ENCODE data around the gene USP1.

USP1 gene

DNA sequence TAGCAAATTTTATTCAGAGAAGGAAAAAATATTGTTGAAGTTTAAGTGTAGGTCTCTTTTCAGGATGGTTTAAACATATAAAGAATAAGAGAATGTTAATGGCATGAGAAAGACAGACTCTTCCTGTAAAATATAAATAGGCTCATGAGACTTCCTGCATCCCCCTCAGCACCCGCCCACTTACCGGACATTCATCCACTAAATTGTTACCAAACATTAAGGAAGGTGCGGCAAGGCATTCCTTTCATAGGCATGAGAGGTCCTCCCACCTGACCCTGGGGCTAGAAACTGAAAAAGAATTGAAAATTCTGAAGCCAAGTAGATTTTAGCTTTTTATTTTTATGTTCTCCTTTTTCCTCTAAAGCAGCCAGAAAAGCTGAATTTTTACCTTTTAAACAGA is 10.6 kb upstream of the USP1 start:
- no peak for DNase-seq (ENCODE audit: low read depth)

DNA sequence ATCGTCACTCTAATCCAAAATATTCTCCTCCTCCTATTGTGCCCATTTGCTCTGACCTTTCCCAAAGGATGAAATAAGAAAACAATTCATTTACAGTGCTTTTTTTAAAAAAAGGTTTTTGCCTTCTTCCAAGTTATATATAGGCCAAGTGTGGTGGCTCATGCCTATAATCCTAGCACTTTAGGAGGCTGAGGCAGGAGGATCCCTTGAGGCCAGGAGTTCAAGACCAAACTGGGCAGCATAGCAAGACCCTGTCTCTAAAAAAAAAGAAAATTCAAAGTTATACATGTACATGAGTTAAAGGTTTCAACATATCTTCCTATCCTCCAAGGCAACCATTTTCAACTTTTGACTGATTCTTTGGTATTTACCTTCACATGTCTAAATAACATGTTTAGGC is 10.1 kb upstream of the USP1 start:
- no peak for DNase-seq (ENCODE audit: low read depth)

DNA sequence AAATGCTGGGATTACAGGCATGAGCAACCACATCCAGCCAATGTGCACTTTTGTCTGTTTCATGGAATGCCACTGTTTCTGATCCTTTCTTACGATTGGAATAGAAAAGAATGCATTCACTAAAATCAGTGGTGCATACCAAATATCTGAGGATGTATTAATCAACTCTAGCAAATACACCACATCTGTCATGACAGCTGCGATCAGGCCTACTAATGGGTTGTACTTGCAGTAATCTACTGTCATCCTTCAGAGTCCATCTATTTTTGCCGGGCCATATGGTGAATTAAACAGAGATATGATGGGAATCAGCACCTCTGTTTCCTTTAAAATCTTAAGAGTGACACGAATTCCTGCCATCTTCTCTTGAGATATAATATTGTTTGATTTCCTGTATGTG is 8.5 kb upstream of the USP1 start:
- DNase-seq (ENCODE audit: low read depth) = no peak

DNA sequence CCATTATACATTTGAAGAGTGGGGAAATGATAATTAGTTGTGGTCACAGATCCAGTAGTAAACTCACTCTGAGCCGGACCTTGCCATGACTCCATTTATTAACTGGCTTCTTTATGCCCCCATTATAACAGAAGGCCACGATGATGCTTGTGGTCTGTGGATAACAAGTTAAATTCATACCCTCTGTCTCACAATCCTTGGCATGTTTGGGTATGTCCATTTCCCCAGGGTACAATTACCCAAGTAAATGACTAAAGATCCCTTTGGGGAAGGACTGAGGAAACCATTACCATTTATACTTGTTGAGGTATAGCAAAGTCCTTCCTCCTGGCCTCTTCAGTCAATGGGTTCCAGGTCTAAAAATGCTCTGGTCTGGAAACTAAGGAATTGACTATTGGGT is 7.3 kb upstream of the USP1 start:
- no peak for DNase-seq (ENCODE audit: low read depth)

DNA sequence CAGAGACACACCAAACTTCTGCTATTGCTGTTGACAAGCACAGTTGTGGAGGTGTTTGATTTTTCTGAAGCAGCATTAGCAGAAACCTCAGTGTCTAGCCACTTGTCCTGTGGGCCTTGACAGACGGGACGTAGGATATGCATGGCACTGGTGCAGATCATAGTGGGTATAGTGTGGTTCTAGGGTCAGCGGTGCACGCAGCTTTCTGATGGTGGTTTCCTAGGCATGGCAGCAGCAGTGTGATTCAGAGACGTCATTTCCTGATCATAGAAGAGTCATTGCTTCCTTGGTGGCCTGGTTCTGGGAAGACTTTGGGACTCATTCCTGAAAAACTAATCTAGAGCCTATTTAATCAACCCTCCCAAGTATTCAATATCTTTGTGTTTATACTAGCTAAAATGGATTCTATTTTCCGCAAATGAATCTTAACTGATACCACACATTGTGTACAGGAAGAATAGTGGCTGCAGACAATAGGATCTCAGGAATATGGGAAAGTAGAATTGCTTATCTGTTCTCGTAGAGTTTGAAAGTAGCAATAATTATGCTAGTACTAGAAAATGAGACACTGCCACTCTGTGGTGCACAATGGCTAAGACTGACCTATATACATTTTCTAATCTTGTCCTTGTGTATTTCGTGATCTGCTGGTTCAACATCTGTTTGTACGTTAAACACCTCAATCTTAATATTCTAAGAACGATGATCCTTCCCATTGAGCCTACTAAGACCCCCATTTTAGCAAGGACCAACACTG is 2.8 kb upstream of the USP1 start:
- DNase-seq (ENCODE audit: low read depth) = no peak

DNA sequence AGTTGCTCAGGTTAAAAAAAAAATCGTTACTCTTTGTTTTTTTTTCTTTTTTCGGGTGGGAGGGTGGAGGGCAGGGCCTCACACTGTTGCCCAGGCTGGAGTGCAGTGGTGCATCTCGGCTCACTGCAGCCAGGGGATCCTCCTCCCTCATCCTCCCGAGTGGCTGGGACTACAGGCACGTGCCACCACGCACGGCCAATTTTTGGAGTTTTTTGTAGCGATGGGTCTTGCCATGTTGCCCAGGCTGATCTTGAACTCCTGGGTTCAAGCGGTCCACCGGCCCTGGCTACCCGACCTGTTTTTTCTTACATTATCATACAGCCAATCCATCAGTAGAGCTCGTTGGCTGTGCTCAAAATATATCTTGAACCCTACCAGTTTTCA is 2.2 kb upstream of the USP1 start:
- no peak for DNase-seq (ENCODE audit: low read depth)

DNA sequence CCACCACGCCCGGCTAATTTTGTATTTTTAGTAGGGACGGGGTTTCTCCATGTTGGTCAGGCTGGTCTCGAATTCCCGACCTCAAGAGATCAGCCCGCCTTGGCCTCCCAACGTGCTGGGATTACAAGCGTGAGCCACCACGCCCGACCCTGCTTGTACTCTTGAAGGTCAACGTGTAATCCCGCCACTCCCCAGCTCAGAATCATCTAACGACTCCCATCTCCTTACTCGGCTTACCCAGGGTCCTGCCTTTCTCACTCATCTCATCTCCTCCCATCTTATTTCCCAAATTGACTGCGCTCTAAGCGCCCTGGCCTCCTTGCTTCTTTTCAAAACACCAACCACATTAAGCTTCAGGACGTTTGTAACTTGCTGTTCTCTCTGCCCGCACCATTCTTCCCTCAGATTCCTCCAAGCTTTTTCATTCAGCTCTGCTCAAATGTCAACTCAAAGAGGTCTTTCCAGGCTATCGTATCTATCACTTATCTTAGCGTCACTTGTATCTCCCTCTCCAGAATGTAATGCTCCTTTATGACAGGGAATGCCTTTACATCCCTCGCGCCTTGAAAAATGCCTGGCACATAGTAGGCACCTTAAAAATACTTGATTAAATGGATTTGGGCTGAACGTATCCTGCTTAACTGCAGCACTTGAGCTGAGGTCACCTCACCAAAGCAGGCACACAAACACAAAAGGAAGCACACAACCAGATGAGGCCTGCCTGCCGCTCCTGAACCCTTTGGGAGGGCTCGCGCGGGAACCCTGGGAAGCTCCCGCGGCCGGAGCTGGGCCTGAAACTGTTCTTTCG is 1.4 kb upstream of the USP1 start:
- no peak for DNase-seq (ENCODE audit: low read depth)

DNA sequence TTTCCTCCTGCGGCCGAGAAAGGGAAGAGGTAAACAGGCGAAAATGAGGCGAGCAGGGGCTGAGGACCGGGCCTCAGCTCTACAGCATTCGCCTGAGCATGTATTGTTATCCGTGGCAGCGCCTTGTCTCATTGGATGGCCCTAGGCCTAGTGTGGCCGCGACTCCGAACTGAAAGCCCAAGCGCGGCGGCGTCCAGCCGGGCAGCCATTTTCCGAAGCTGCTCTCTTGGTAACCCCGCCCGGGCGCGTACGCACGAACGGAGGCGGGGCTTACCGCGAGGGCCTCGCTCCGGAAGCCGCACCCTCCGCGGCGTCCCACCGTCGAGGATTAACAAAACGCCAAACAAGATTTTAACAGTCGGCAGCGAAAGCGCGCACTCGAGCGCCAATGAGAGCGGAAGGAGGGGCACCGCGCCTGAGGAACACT is 797 bp upstream of the USP1 start:
- no peak for DNase-seq (ENCODE audit: low read depth)

DNA sequence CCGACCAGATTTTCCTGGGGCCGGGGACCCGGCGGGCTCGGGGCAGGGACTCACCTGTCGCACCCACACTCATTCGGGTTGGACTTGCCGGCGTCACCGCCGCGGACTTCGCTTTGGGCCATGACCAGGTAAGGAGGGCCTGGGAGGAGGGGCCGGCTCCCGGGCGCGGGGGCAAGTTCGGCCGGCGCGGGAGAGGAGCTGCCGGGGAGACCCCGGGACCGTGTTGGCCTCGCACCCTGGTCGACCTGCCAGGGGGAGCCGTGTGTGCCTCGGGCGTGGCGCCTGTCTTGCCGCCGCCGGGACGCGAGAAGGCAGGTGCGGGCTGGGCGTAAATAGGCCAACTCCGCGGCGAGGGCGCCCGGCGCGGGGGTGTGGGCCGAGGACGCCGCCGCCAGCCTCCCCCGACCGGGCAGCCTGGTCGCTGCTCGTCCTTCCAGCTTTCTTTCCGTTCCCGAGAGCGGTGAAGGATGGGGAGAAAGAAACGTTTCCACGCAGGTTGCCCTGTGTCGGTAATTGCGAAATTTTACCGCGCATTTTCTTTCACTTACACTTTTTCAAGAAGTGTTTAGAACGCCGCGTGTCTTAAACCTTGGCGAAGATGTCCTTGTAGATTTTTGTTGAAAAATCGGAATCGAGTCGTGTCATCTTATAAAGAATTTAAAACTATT is 558 bp downstream of the USP1 start:
- DNase-seq (ENCODE audit: low read depth) = peak; percentile 24

DNA sequence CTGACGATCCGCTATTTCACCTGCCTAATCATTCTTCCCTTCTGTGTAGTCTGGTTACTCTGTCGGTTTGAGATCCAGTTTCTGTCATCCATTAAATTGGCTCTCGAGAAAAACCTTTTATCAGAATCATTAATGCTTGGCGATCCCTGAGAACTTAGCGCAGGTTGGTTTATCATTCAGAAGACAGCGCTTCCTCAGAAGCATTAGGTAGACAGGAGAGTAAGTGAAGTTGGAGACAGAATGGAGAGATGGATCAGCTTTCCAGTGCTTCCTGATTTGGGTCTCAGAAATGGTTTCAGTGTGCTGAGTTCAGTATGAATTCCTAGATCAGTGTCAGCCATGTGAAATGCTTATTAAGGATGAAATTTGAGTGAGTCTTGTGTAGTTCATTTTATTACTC is 1.3 kb downstream of the USP1 start:
- no peak for DNase-seq (ENCODE audit: low read depth)

DNA sequence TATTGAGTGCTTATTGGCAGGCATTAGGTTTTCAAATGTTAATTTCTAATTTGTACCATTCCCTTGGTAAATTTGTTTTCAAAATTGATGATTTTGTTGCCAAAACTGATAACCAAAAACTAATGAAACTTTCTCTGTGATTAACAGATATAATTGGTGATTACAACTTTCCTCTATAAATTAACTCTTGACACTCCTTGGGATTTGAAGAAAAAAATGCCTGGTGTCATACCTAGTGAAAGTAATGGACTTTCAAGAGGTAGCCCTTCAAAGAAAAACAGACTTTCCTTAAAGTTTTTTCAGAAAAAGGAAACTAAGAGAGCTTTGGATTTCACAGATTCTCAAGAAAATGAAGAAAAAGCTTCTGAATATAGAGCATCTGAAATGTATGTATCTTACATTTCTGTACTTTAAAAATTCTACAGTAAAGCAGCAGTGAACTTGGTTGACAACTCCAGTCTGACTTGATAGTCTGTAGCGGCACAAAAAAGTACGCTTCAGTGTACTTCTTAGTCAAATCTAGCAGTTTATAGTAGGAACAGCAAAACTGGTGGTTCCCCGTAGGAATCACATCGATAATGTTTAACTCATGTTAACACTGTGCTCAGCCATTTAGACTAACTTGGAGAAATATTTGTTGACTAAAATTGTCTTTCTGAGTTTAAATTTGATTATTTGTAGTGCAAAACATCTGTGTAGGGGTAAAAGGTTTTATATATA is 3.0 kb downstream of the USP1 start:
- no peak for DNase-seq (ENCODE audit: low read depth)

DNA sequence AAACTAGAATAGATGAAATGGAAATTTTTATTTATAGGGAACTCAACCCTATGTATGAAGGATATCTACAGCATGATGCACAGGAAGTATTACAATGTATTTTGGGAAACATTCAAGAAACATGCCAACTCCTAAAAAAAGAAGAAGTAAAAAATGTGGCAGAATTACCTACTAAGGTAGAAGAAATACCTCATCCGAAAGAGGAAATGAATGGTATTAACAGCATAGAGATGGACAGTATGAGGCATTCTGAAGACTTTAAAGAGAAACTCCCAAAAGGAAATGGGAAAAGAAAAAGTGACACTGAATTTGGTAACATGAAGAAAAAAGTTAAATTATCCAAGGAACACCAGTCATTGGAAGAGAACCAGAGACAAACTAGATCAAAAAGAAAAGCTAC is 7.9 kb downstream of the USP1 start:
- DNase-seq (ENCODE audit: low read depth) = no peak

DNA sequence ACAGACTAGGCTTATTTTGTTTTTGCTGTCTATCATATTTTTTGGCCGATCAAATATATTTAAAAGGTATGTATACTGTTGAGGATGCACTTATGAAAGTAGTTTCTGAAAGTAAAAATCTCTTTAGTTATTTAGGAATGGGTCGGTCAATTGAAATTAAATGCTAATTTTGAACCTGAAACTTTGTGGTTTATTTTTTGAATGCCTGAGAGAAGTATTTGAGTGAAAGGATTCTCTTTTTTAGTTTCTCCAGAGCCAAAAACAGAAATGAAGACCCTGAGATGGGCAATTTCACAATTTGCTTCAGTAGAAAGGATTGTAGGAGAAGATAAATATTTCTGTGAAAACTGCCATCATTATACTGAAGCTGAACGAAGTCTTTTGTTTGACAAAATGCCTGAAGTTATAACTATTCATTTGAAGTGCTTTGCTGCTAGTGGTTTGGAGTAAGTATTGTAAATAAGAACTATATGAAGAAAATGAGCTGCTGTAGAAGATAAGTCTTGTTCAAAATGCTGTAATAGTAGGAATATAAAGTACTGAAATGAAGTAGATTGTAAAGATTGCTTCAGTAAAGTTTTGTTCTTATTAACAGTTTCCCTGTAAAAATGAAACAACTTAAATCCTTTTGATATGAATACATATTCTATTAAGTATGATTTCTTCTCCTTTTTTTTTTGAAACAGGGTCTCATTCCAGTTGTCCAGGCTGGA is 11.5 kb downstream of the USP1 start:
- no peak for DNase-seq (ENCODE audit: low read depth)

DNA sequence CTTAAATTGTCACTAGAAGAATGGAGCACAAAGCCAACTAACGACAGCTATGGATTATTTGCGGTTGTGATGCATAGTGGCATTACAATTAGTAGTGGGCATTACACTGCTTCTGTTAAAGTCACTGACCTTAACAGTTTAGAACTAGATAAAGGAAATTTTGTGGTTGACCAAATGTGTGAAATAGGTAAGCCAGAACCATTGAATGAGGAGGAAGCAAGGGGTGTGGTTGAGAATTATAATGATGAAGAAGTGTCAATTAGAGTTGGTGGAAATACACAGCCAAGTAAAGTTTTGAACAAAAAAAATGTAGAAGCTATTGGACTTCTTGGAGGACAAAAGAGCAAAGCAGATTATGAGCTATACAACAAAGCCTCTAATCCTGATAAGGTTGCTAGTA is 13.5 kb downstream of the USP1 start:
- no peak for DNase-seq (ENCODE audit: low read depth)

DNA sequence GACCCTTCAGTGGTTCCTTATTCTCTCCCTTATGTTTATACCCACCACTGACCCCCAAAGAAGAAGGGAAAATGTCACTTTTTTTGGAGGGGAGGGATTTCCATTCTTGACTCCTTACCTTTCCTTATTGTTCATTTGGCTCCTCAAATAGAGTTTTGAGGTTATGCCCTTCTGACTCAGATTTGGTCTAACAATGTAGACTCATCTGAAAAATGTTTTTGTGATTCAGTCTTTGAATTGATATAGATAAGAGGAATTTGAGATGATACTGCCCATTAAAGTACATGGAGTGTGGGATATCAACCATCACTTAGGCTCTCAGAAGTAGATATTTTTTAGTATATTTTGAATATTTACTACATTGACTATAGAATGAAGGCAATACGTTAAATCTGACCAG is 16.1 kb downstream of the USP1 start:
- DNase-seq (ENCODE audit: low read depth) = no peak

DNA sequence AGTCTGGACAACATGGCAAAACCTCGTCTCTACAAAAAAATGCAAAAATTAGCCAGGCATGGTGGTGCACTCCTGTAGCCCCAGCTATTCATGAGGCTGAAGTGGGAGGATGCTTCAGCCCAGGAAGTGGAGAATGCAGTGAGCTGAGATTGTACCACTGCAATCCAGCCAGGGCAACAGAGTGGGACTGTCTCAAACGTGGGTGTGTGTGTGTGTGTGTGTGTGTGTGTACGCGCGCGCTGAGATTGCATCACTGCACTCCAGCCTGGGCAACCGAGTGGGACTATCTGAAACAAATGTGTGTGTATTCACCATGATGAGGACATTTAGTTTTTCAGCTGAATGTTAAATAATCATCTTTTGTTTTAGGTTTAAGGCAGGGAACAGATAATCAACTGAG is 21.1 kb downstream of the USP1 start:
- DNase-seq (ENCODE audit: low read depth) = no peak

DNA sequence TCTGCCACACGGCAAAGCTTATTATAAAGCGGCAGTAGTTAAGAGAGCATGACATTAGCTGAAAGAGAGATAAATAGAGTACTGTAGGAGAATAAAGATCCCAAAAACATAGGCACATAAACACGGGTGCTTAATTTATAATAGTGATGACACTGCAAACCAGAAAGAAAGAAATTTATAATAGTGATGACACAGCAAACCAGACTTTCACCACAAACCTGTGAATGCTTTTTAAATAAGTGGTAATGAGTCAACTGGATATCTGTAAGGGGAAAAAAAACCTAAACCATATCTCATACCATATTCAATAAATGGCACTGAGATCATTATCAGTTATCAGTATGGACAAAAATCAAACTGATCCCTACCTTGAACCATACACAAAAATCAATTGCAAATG is 25.5 kb downstream of the USP1 start:
- DNase-seq (ENCODE audit: low read depth) = no peak

DNA sequence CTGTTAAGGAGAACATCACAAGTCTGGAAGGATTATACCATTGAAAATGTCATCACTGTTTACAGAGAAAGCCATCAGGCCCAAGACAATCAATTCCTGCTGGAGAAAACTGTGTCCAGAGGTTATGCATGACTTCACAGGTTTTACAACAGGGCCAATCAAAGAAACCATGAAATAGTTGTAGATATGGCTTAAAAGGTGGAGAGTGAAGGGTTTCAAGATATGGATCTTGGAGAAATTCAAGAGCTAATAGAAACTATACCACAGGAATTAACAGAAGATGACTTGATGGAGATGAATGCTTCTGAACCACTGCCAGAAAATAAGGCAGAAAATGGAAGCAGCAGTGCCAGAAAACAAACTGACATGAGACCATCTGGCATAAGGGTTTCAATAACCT is 30.2 kb downstream of the USP1 start:
- no peak for DNase-seq (ENCODE audit: low read depth)

DNA sequence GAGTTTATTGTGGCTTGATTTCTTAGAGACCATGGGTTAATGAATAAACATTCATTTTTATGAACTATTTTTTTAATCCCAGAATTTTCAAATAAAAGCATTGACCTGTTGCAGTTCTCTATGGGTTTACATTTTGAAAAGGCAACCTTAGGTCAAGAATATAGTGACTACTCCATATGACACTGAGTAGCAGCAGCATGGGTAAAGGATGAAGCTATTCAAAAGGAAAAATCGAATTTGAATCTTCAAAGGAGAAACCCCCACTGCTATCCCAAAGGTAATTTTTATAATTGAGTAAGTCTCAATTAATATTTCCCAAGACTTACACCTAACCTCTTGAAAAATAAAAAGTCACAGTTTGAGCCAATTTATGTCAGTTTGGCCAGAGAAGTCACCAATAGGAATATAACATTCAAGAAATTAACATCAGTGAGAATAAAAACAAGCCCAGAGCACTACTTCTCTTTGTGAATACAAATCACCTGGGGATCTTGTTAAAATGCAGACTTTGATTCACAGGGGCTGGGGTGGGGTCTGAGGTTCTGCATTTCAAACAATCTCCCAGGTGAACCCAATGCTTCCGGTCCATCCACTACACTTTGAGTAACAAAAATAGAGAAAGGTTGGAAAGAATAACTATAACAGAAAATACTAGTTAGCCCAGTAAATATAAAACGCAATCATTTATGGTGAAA is 39.8 kb downstream of the USP1 start:
- no peak for DNase-seq (ENCODE audit: low read depth)

DNA sequence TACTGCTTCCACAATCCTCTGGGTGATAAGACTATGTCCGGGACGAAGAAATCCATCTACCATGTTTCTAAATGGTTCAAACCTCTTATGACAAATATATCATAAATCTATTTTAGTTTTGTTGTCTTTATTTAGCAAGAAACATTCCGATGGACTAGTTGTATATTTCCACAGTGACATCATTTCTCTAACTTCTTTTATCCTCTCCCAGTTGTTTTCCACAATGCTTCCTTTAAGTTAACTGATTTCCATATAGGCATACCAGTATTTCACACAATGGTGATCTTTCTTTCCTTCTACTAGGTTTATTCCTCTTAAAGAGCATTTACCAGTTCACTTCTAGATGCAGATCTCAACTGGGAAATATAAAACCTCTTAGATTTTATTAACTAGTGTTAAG is 44.8 kb downstream of the USP1 start:
- no peak for DNase-seq (ENCODE audit: low read depth)

DNA sequence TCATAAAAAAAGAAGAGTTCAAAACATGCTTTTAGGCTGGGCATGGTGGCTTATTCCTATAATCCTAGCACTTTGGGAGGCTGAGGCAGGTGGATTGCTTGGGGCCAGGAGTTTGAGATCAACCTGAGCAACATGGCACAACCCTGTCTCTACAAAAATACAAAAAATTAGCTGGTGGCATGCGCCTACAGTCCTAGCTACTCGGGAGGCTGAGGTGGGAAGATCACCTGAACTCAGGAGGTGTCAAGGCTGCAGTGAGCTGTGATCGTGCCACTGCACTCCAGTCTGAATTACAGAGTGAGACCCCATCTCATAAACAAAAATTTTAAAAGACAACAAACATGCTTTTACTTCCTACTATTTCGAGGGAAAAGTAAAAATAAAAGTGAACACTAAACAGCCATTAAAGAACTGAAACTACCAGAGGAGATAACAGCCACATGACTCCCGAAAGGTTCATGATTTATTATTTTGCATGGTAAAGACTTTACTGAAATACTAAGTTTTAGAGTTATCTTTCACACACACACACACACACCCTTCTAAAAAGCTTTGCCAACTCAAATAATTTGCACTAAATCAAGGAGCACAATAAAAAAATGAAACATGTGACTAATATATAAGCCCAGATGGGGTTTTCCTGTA is 48.1 kb downstream of the USP1 start:
- DNase-seq (ENCODE audit: low read depth) = no peak

Measured in T-helper 22 cell (primary cell).